OCI-LY7 (cell line): ENCODE results near the gene TBC1D19. TPM values are rescaled to one million over a fixed set of nuclear protein-coding genes. Genes with fewer than 3 reads are reported as not detected.
A peak's percentile ranks its signal among the peaks of the same experiment; 100 is the strongest.

Experiments
- BruUV-seq: library from RNA; stranded (reverse); fragments of 400-500 nt; replicated peaks from 2 replicates; lab custom pipeline; 2021; lab: Mats Ljungman, UMichigan
- CTCF ChIA-PET: fragments of 300-600 bp; sonication (Branson Sonifier 250); formaldehyde crosslinking; loops from one replicate; lab custom pipeline; 2022; ENCODE audit warnings: antibody characterized with exemption; ENCODE audit not compliant: unreplicated experiment; lab: Charles Lee
- POLR2A ChIA-PET: fragments of 300-600 bp; sonication (Branson Sonifier 250); formaldehyde crosslinking; loops from one replicate; lab custom pipeline; 2022; ENCODE audit warnings: antibody characterized with exemption; lab: Charles Lee
- DNase-seq: peaks from one replicate; pipeline ENCODE4 v3.0.0-alpha.2; 2015; ENCODE audit warnings: low spot score
- H2AFZ ChIP-seq: fragments of 200-600 bp; sonication (generic), shearing (Covaris generic); 2 replicates; pipeline ENCODE4 v1.6.1; 2014; ENCODE audit warnings: mild to moderate bottlenecking, antibody characterized with exemption, low read length, moderate library complexity
- H3K27ac ChIP-seq: fragments of 200-600 bp; sonication (generic); 2 replicates; pipeline ENCODE4 v1.5.1; 2014; ENCODE audit warnings: mixed run types, low read depth, mild to moderate bottlenecking, moderate library complexity, low read length, inconsistent platforms; ENCODE audit not compliant: poor library complexity, severe bottlenecking
- H3K36me3 ChIP-seq: fragments of 200-600 bp; sonication (generic); 2 replicates; pipeline ENCODE4 v1.6.1; 2014; ENCODE audit warnings: mild to moderate bottlenecking, antibody characterized with exemption, low read length, moderate library complexity, mixed read lengths; ENCODE audit not compliant: insufficient read depth
- H3K4me1 ChIP-seq: fragments of 200-600 bp; sonication (generic); 2 replicates; pipeline ENCODE4 v1.5.1; 2014; ENCODE audit warnings: mild to moderate bottlenecking, low read length; ENCODE audit not compliant: insufficient read depth, poor library complexity, severe bottlenecking
- H3K4me2 ChIP-seq: fragments of 200-600 bp; sonication (generic); 2 replicates; pipeline ENCODE4 v1.6.1; 2014; ENCODE audit warnings: mild to moderate bottlenecking, low read length
- H3K4me3 ChIP-seq: fragments of 200-600 bp; sonication (generic); 2 replicates; pipeline ENCODE4 v1.5.1; 2014; ENCODE audit warnings: mild to moderate bottlenecking, low read depth, low read length; ENCODE audit not compliant: poor library complexity, severe bottlenecking
- H3K79me2 ChIP-seq: fragments of 200-600 bp; sonication (generic); 2 replicates; pipeline ENCODE4 v1.6.1; 2016; ENCODE audit warnings: low read depth, mild to moderate bottlenecking, low read length, moderate library complexity, mixed read lengths; ENCODE audit not compliant: insufficient read depth
- H3K9me2 ChIP-seq: fragments of 200-600 bp; sonication (generic); 2 replicates; pipeline ENCODE4 v1.6.1; 2016; ENCODE audit warnings: mild to moderate bottlenecking, low read length, mixed read lengths; ENCODE audit not compliant: insufficient read depth
- H3K9me3 ChIP-seq: fragments of 200-600 bp; sonication (generic); 2 replicates; pipeline ENCODE4 v1.6.1; 2014; ENCODE audit warnings: mild to moderate bottlenecking, mixed run types, low read length, mixed read lengths
- H4K20me1 ChIP-seq: fragments of 200-600 bp; sonication (generic); 2 replicates; pipeline ENCODE4 v1.6.1; 2014; ENCODE audit warnings: mild to moderate bottlenecking, antibody characterized with exemption, low read length, moderate library complexity, mixed read lengths; ENCODE audit not compliant: insufficient read depth
- EZH2phosphoT487 ChIP-seq: fragments of 200-600 bp; sonication (generic); IDR thresholded peaks from 2 replicates; pipeline ENCODE4 v1.6.1; 2018; ENCODE audit warnings: low read depth, borderline replicate concordance, mild to moderate bottlenecking, mixed run types, antibody characterized with exemption, low read length, moderate library complexity, mixed read lengths
- intact Hi-C: fragments of 100-400 bp; cut with micrococcal nuclease; formaldehyde crosslinking; loops from one replicate; pipeline ENCODE4 v1.10.0; 2022; ENCODE audit not compliant: unreplicated experiment
- total RNA-seq, 2 experiments: library from RNA; depleted of rRNA in 1 of 2; stranded (reverse); fragments of >200 nt in 1 of 2; shearing (Covaris generic) in 1 of 2; gene quantifications; 2 replicates each; pipeline ENCODE4 v1.2.3, GENCODE V29; 2014 to 2022
- TF ChIP-seq, protein P1 (sequence below): fragments of 200-600 bp; sonication (generic); conservative IDR thresholded peaks from 2 replicates; pipeline ENCODE4 v1.5.1; 2014; ENCODE audit warnings: mild to moderate bottlenecking, antibody characterized with exemption, low read length, moderate library complexity, mixed read lengths

The TBC1D19 gene
- total RNA-seq, 2 experiments from 2014 or later = 10.1 to 11.0 TPM

GRCh38 chr4:26782830-26783202 is 198.9 kb downstream of the TBC1D19 start:
- intact Hi-C loops = no loop called here
- H3K27ac ChIP-seq = no peak overlapping the region
- H3K4me3 ChIP-seq = no peak overlapping the region
- POLR2A ChIA-PET = interaction anchor here (0.6 to 1.2 kb wide), 2 partner anchors 22 to 75 kb away, joined by 3 read pairs; no protein-coding TSS in a partner anchor
- CTCF ChIA-PET = no interaction called here
- H3K36me3 ChIP-seq = no peaks in the 10 kb centered on the region
- TF ChIP-seq EZH2phosphoT487 = no peak
- TF ChIP-seq, protein P1, sequence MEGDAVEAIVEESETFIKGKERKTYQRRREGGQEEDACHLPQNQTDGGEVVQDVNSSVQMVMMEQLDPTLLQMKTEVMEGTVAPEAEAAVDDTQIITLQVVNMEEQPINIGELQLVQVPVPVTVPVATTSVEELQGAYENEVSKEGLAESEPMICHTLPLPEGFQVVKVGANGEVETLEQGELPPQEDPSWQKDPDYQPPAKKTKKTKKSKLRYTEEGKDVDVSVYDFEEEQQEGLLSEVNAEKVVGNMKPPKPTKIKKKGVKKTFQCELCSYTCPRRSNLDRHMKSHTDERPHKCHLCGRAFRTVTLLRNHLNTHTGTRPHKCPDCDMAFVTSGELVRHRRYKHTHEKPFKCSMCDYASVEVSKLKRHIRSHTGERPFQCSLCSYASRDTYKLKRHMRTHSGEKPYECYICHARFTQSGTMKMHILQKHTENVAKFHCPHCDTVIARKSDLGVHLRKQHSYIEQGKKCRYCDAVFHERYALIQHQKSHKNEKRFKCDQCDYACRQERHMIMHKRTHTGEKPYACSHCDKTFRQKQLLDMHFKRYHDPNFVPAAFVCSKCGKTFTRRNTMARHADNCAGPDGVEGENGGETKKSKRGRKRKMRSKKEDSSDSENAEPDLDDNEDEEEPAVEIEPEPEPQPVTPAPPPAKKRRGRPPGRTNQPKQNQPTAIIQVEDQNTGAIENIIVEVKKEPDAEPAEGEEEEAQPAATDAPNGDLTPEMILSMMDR = no peak
- no peak overlapping the region for H2AFZ ChIP-seq
- peaks cover 52% of the 10 kb centered on the region for H3K4me1 ChIP-seq
- H3K4me2 ChIP-seq = no peak overlapping the region
- no peaks in the 10 kb centered on the region for H3K9me2 ChIP-seq
- no peaks in the 10 kb centered on the region for H3K79me2 ChIP-seq
- H4K20me1 ChIP-seq = no peaks in the 10 kb centered on the region
- no TSS peak for BruUV-seq
- no peak for DNase-seq
- no peaks in the 10 kb centered on the region for H3K9me3 ChIP-seq

GRCh38 chr4:26784207-26784865 is 200.5 kb downstream of the TBC1D19 start:
- H2AFZ ChIP-seq = no peak overlapping the region
- no peak for DNase-seq
- no peak overlapping the region for H3K4me3 ChIP-seq
- H3K9me3 ChIP-seq = no peaks in the 10 kb centered on the region
- no peaks in the 10 kb centered on the region for H3K9me2 ChIP-seq
- no peaks in the 10 kb centered on the region for H3K79me2 ChIP-seq
- intact Hi-C loops = no loop called here
- H3K36me3 ChIP-seq = peaks cover under 1% of the 10 kb centered on the region; the same call in 1 of the 2 replicates
- CTCF ChIA-PET = no interaction called here
- BruUV-seq = no TSS peak
- H3K4me2 ChIP-seq = no peak overlapping the region
- no peak for TF ChIP-seq EZH2phosphoT487
- TF ChIP-seq, protein P1 = no peak
- no peaks in the 10 kb centered on the region for H4K20me1 ChIP-seq
- H3K4me1 ChIP-seq = peaks cover 67% of the 10 kb centered on the region
- POLR2A ChIA-PET = interaction anchor here (1.1 kb wide), 1 partner anchor 201 kb away, joined by 4 read pairs; the partner anchor contains the start of gene TBC1D19
- H3K27ac ChIP-seq = no peak overlapping the region

- intact Hi-C loops = loop anchor here (5.0 kb wide), 1 partner anchor 207 kb away; no protein-coding TSS in a partner anchor
- DNase-seq = no peak
Measured at GRCh38 chr4:26785312-26785711, 201.4 kb downstream of the TBC1D19 start.

More at GRCh38 chr4:26785312-26785711, 201.4 kb downstream of the TBC1D19 start:
- Histone ChIP-seq H3K36me3 (peaks cover 8% of the 10 kb centered on the region; the same call in 1 of the 2 replicates), H3K79me2 (no peaks in the 10 kb centered on the region), H3K4me2 (no peak overlapping the region), H3K9me2 (no peaks in the 10 kb centered on the region), H3K4me3 (no peak overlapping the region), H4K20me1 (no peaks in the 10 kb centered on the region), H3K4me1 (peaks cover 65% of the 10 kb centered on the region), H3K9me3 (peaks cover 8% of the 10 kb centered on the region; the same call in 1 of the 2 replicates), H2AFZ (0 out of 2 replicates have a peak overlapping the region, but pooled peaks have one; percentile 0), H3K27ac (no peak overlapping the region)
- TF ChIP-seq EZH2phosphoT487 = no peak
- TF ChIP-seq, protein P1 = no peak
- BruUV-seq = no TSS peak
- POLR2A ChIA-PET = interaction anchor here (3.1 to 3.8 kb wide), 2 partner anchors 42 to 46 kb away, joined by 17 to 25 read pairs; no protein-coding TSS in a partner anchor
- CTCF ChIA-PET = no interaction called here
